Measurements from ENCODE around the gene NT5E.

NT5E gene

DNA sequence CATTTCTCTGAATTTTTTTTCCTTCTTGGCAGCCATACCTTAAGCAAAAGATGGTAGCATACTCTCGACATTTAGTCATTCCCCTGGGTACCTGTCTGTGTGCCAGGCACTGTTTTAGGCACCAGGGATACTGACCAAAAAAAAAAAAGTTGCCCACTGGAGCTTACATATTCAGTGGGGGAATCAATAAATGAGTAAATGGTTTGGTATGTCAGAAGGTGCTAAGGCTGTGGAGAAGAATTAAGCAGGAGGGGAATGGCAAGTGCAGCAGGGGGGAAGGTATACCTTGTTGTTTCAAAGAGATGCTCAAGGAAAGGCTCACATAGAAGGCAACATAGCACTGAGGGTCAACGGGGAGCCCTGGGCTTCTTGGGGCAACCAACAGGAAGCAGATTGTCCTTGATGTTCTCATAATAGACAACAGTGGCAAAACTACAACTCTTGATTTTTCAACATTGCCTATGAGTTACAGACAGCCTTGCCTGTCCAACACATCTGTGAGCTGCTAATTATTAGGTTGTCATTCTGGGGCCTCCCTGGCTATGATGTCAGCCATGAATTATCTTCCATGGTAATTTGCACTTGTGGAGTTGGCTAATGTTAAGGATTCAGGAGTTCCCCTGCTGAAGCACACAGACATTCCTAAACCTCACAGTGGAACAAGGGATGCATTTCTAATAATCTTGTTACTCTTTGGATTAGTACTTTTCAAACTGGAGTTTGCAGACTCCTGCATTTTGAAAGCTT lies 19.6 kb downstream of the NT5E start:
- TF ChIP-seq, protein P1, sequence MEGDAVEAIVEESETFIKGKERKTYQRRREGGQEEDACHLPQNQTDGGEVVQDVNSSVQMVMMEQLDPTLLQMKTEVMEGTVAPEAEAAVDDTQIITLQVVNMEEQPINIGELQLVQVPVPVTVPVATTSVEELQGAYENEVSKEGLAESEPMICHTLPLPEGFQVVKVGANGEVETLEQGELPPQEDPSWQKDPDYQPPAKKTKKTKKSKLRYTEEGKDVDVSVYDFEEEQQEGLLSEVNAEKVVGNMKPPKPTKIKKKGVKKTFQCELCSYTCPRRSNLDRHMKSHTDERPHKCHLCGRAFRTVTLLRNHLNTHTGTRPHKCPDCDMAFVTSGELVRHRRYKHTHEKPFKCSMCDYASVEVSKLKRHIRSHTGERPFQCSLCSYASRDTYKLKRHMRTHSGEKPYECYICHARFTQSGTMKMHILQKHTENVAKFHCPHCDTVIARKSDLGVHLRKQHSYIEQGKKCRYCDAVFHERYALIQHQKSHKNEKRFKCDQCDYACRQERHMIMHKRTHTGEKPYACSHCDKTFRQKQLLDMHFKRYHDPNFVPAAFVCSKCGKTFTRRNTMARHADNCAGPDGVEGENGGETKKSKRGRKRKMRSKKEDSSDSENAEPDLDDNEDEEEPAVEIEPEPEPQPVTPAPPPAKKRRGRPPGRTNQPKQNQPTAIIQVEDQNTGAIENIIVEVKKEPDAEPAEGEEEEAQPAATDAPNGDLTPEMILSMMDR (IDR thresholded peaks at IDR 0.05; ENCODE audit: low read depth, low read length, missing control alignments) = no peak
- no peak overlapping the region for H3K4me3 ChIP-seq (replicated peaks; ENCODE audit: low read depth, low read length)
- no peak for DNase-seq (ENCODE audit: extremely low read depth, low read depth)

DNA sequence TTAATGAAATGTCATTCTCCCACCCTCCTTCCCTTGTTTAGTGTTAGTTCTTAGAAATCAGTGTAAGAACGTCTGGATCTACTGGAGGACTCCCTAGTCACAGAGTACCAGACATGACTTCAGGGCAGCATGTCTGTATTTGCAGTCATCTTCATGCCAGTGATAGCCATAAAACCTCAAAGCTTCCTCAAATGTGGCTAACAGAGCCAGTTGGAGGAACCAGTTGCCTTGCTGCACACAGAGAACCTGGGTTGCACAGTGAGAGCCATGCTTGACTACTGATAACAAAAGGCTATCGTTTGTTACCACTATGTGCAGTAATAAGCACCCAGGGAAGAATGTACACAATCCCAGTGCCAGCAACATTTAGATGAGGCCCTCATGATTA lies 20.1 kb downstream of the NT5E start:
- DNase-seq (ENCODE audit: extremely low read depth, low read depth) = no peak
- TF ChIP-seq, protein P1 (IDR thresholded peaks at IDR 0.05; ENCODE audit: low read depth, low read length, missing control alignments) = no peak
- no peak overlapping the region for H3K4me3 ChIP-seq (replicated peaks; ENCODE audit: low read depth, low read length)

DNA sequence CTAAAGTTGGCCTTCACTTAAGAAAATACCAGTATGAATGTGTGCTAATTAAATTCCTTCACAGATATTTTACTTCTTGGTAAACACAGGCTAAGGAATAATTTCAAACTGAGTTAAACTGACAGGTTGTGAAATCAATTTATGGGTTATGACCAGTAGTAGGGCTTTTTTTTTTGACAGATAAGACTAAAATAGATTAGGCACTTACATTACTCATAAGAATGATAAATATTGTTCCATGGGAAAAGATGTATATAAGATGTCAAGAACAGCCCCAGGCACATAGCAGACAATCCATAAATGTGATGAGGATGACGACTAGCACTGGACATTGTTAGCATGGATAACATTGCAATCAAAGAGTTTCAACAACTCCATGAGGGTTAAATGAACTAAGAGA lies 22.9 kb downstream of the NT5E start:
- no peak overlapping the region for H3K4me3 ChIP-seq (replicated peaks; ENCODE audit: low read depth, low read length)
- no peak for DNase-seq (ENCODE audit: extremely low read depth, low read depth)

DNA sequence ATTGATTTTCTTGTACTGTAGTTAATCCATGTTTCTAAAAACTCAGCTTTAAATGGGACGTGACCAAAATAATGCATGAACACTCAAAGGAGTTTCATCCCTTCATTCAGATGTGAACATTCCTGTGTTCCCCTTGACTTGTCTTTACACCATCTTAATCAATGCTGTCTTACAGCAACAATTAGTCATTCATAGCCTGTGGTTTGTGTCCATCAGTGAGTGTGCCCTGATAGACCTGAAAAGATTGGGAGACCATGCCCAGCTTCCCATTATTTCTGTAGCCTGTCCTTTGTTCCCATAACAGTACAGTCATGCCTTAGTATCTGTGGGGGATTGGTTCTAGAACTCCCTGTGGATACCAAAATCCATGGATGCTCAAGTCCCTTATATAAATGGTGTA lies 23.9 kb downstream of the NT5E start:
- H3K4me3 ChIP-seq (replicated peaks; ENCODE audit: low read depth, low read length) = no peak overlapping the region
- TF ChIP-seq, protein P1 (IDR thresholded peaks at IDR 0.05; ENCODE audit: low read depth, low read length, missing control alignments) = no peak
- no peak for DNase-seq (ENCODE audit: extremely low read depth, low read depth)

More for the DNA sequence above, 22.9 kb downstream of the NT5E start:
- TF ChIP-seq, protein P1 (IDR thresholded peaks at IDR 0.05; ENCODE audit: low read depth, low read length, missing control alignments) = no peak

DNA sequence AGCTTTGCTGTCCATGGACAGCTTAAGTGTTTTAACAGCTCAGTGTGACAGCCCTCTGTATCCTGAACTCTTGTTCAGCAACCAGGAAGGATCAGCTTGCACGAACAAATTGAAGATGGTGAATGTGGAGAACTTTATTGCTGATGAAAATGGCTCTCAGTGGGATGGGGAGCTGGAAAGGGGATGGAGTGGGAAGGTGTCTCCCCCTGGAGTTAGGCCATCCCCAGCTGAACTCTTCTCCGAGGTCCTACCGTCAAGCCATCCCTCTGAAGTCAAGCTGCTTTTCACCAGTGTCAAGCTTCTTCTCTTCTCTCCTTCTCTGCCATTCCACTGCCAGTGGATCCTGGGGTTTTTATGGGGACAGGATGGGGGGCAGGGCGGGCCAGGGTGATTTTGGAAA lies 26.6 kb downstream of the NT5E start:
- TF ChIP-seq, protein P1 (IDR thresholded peaks at IDR 0.05; ENCODE audit: low read depth, low read length, missing control alignments) = peak; percentile 22
- no peak for DNase-seq (ENCODE audit: extremely low read depth, low read depth)

DNA sequence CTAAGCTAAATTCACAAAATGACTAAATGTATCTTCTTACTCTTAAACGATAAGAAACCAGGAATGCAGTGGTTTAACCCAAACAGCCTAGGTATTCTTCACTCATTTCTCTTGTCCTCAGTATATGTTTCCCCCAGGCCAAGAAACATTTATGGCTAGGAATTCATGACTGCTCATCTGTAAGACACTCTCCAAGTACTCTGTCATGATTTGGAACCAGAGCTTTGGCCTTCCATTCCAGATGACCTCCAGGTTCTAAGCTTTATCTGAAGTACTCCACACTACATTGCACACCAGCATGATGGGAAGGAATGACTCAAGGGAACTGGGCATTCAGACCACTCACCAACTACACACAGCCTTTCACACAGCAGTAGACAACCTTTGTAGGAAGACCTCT lies 29.3 kb downstream of the NT5E start:
- TF ChIP-seq, protein P1 (IDR thresholded peaks at IDR 0.05; ENCODE audit: low read depth, low read length, missing control alignments) = no peak
- no peak overlapping the region for H3K4me3 ChIP-seq (replicated peaks; ENCODE audit: low read depth, low read length)
- no peak for DNase-seq (ENCODE audit: extremely low read depth, low read depth)

More for the DNA sequence above, 26.6 kb downstream of the NT5E start:
- H3K4me3 ChIP-seq (replicated peaks; ENCODE audit: low read depth, low read length) = no peak overlapping the region

Data from HFF-Myc (cell line).